ENCODE results near the gene CYFIP2.
A peak's percentile ranks its signal among the peaks of the same experiment; 100 is the strongest.

CYFIP2 gene

GRCh38 chr5:157323107-157323706, 57.3 kb downstream of the CYFIP2 start:
- no peak for DNase-seq (ENCODE audit: low read depth in 2 of 3, low spot score in 2 of 3)

- no peak for DNase-seq (ENCODE audit: low read depth in 2 of 3, low spot score in 2 of 3)
These were observed 58.3 kb downstream of the CYFIP2 start for GRCh38 chr5:157324237-157324636.

- no peak for DNase-seq (ENCODE audit: low read depth in 2 of 3, low spot score in 2 of 3)
These were observed 60.6 kb downstream of the CYFIP2 start for GRCh38 chr5:157326440-157327005.

- DNase-seq (ENCODE audit: low read depth in 2 of 3, low spot score in 2 of 3) = no peak
These were observed 61.8 kb downstream of the CYFIP2 start for GRCh38 chr5:157327771-157328170.

GRCh38 chr5:157328277-157328912, 62.5 kb downstream of the CYFIP2 start:
- DNase-seq (ENCODE audit: low read depth in 2 of 3, low spot score in 2 of 3) = peak in 1 of 3 experiments; percentile 27

GRCh38 chr5:157331807-157332206, 65.9 kb downstream of the CYFIP2 start:
- no peak for DNase-seq (ENCODE audit: low read depth in 2 of 3, low spot score in 2 of 3)

- DNase-seq (ENCODE audit: low read depth in 2 of 3, low spot score in 2 of 3) = no peak
These were observed 69.9 kb downstream of the CYFIP2 start for GRCh38 chr5:157335534-157336422.

- no peak for DNase-seq (ENCODE audit: low read depth in 2 of 3, low spot score in 2 of 3)
These were observed 70.5 kb downstream of the CYFIP2 start for GRCh38 chr5:157336423-157336744.

- DNase-seq (ENCODE audit: low read depth in 2 of 3, low spot score in 2 of 3) = no peak
These were observed 73.5 kb downstream of the CYFIP2 start for GRCh38 chr5:157339409-157339808.

GRCh38 chr5:157342822-157343402, 77.0 kb downstream of the CYFIP2 start:
- DNase-seq (ENCODE audit: low read depth in 2 of 3, low spot score in 2 of 3) = no peak

- no peak for DNase-seq (ENCODE audit: low read depth in 2 of 3, low spot score in 2 of 3)
These were observed 78.2 kb downstream of the CYFIP2 start for GRCh38 chr5:157343842-157344790.

- no peak for DNase-seq (ENCODE audit: low read depth in 2 of 3, low spot score in 2 of 3)
These were observed 79.1 kb downstream of the CYFIP2 start for GRCh38 chr5:157345067-157345466.

- DNase-seq (ENCODE audit: low read depth in 2 of 3, low spot score in 2 of 3) = no peak
These were observed 79.6 kb downstream of the CYFIP2 start for GRCh38 chr5:157345485-157345884.

- no peak for DNase-seq (ENCODE audit: low read depth in 2 of 3, low spot score in 2 of 3)
These were observed 81.6 kb downstream of the CYFIP2 start for GRCh38 chr5:157347301-157348048.

- DNase-seq (ENCODE audit: low read depth in 2 of 3, low spot score in 2 of 3) = no peak
These were observed 82.1 kb downstream of the CYFIP2 start for GRCh38 chr5:157348049-157348400.

- no peak for DNase-seq (ENCODE audit: low read depth in 2 of 3, low spot score in 2 of 3)
These were observed 85.2 kb downstream of the CYFIP2 start for GRCh38 chr5:157350939-157351801.

GRCh38 chr5:157351802-157352092, 85.8 kb downstream of the CYFIP2 start:
- no peak for DNase-seq (ENCODE audit: low read depth in 2 of 3, low spot score in 2 of 3)

GRCh38 chr5:157352756-157353340, 86.9 kb downstream of the CYFIP2 start:
- no peak for DNase-seq (ENCODE audit: low read depth in 2 of 3, low spot score in 2 of 3)

GRCh38 chr5:157354800-157355199, 88.9 kb downstream of the CYFIP2 start:
- DNase-seq (ENCODE audit: low read depth in 2 of 3, low spot score in 2 of 3) = no peak
